C4-2B (cell line): ENCODE measurements around the gene RGS9.
A peak's percentile ranks its signal among the peaks of the same experiment; 100 is the strongest.

ENCODE experiments used
- H3K27ac ChIP-seq: fragments of 450-650 bp; 2 replicates; pipeline ENCODE4 v1.5.1; 2017
- ZFX ChIP-seq: fragments of 450-650 bp; IDR thresholded peaks from 2 replicates; pipeline ENCODE4 v1.6.1; 2017
- TF ChIP-seq, protein P1 (sequence below): fragments of 450-650 bp; conservative IDR thresholded peaks from 2 replicates; pipeline ENCODE4 v1.5.1; 2017; ENCODE audit warnings: mild to moderate bottlenecking

The RGS9 gene

DNA sequence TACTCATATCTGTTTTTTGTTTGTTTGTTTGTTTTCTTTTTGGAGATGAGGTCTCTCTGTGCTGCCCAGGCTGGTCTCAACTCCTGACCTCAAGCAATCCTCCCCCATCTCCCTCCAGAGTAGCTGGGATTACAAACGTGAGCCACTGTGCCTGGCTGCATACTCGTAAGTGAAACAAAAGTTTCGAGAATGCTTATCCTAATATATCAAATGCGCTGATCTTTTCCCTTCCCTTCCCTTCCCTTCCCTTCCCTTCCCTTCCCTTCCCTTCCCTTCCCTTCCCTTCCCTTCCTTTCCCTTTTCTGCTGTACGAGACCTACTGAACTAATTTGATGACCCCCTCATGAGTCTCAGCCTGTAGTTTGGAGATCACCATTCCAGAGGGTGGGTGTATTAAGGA is 122.1 kb downstream of the RGS9 start:
- H3K27ac ChIP-seq, result no peak overlapping the region
- TF ChIP-seq, protein P1, sequence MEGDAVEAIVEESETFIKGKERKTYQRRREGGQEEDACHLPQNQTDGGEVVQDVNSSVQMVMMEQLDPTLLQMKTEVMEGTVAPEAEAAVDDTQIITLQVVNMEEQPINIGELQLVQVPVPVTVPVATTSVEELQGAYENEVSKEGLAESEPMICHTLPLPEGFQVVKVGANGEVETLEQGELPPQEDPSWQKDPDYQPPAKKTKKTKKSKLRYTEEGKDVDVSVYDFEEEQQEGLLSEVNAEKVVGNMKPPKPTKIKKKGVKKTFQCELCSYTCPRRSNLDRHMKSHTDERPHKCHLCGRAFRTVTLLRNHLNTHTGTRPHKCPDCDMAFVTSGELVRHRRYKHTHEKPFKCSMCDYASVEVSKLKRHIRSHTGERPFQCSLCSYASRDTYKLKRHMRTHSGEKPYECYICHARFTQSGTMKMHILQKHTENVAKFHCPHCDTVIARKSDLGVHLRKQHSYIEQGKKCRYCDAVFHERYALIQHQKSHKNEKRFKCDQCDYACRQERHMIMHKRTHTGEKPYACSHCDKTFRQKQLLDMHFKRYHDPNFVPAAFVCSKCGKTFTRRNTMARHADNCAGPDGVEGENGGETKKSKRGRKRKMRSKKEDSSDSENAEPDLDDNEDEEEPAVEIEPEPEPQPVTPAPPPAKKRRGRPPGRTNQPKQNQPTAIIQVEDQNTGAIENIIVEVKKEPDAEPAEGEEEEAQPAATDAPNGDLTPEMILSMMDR, result no peak
- no peak for TF ChIP-seq ZFX

DNA sequence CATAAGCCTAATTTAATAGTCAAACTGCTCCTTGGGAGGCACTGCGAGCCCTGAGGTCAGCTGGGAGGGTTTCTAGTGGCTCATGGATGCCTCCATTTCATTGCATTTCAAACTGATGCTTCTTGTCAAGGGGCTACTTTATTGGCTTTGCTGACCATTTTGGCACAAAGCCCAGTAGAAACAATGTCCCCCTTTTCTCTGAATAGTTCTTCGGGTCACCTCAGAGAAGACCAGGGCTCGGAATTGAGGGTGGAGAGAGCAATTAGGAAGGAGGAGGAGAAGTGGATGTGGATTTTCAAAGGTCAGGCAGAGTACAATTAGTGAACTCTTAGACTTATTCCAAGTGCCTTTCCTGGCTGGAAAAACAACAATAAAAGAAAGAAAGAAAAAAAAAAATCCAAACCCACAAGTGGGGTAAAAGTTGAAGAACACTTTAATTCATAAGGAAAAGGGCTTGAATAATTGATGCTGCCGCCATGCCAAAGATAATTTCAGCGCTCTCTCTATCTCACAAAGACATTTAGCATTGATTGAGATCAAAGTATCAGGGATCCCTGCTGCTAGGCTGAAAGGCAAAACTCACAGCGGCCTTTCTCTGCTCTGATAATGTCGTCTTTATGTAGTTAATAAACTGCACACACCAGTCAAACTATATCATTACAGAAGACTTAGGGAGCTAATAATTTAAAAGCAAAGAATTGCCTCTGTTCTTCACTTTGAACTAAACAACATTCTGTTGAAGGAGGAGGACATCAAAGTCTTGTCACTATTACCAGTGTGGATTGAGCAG is 122.7 kb downstream of the RGS9 start:
- TF ChIP-seq ZFX, result no peak
- TF ChIP-seq, protein P1, result no peak
- H3K27ac ChIP-seq, result no peak overlapping the region

DNA sequence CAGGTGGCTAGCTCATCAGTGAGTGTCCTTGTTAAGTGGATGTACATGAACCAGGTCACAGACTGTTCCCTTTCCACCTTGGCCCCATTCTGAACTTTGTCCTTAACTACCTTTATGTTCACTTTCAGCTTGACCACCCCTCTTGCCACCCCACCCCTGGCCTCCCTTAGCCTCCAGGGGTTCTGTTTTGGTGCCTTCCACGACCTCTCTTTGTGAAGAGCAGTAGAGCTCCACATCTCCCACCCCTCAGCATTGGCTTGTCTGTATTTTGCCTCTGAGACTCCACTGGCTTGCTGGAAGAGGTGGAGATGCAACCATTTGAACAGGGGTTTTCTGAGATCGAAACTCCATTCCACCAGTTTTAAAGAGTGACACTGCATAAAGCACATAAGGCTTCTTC is 123.5 kb downstream of the RGS9 start:
- TF ChIP-seq, protein P1, result no peak
- H3K27ac ChIP-seq, result no peak overlapping the region

DNA sequence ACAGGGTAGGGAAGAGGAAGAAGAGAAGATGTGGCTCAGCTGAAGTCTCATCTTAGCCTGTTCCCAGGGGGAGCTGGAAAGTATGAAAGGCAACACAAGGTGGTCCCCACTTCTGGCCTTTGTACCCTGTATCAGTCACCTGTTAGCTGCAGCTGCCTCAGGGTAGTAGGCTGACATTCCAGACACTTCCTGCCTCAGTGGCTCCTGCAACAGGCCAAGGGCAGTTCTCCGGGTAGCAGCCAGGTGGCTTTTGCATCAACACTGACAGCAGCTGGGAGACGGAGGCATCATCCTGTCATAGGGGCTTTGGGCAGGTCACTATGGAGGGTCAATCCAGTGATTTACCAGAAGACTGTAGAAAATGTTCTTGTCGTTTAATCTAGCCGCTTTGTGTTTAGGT is 124.0 kb downstream of the RGS9 start:
- TF ChIP-seq ZFX, result no peak
- TF ChIP-seq, protein P1, result no peak
- H3K27ac ChIP-seq, result no peak overlapping the region

DNA sequence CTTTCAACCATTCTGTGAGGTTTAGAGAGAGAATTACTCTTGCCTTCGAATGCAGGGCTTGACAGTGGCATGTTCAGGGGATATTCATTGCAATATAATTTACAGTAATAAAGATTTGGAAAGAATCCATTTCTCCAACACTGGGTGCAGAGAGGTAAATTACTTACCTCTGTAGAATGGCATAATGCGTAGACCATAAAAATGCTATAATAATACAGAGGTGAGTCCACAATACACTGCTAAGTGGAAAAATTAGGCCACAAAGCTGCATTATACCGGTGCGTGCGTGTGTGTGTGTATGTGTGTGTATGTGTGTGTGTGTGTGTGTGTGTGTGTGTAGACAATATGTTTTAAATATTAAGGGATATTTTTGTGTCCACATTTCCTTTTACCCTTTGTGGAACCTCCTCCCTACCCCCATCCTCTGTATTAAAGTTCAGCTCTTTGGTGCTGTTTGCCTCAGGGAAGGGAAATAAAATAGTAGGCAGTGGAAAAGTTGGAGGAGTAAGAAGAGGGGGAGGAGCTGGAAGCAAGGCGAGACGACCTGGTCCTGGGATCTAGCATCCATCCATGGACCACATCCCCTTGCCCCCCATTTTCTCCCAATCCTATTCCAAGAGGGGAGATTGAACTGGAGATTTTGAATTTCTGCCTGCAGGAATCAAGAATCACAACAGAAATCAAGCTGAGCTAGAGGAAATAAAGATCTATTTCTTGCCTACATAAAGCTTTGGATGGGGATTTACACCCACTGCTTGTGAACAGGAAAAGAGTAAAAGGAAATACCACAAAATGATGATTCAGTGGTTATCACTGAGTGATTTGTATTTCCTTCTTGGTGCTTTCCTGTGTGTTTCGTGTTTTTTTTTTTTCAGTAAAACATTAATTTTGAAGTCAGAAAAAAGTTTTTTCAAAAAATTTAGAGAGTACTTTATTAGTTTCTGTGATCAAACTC is 124.8 kb downstream of the RGS9 start:
- no peak overlapping the region for H3K27ac ChIP-seq
- TF ChIP-seq, protein P1, result no peak
- TF ChIP-seq ZFX, result 0 out of 2 replicates have a peak, but pooled peaks have one; percentile 10

DNA sequence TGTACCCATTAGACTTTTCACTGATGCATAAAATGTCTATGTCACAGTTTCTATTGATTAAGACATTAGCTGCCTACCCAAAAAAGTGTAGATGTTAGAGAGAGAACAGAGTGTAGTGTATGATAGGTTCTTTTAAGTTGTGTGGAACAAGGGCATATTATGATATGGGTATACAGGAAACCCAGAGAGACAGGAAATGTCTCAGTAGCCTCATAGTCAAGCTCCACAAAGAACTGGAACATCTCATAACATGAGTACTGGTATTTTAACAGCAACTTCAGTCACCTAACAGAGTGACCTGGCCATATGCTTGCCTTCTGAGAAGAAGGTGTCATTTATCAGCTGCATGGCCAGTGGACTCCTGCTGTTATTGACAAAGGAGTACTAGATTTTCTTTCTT is 128.1 kb downstream of the RGS9 start:
- no peak for TF ChIP-seq ZFX
- TF ChIP-seq, protein P1, result no peak
- no peak overlapping the region for H3K27ac ChIP-seq

DNA sequence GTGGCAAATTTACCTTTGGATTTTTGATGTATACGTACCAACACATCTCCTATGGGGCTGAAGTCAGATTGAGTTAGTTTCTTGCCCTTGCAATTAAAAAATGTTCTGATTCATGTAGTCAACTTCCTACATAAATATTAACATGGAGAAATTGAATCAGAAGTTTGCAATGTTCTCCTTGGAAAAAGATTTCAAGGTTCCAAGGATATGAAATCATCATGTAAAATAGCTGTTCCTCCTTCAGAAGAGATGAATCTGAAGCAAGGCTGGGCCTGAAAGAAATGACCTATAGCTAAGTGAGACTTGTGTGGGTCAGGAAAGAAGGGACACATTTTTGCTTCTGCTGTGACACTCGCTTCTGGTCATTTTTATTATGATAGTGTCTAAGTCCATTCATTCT is 131.7 kb downstream of the RGS9 start:
- no peak overlapping the region for H3K27ac ChIP-seq
- no peak for TF ChIP-seq ZFX
- TF ChIP-seq, protein P1, result no peak
